NCI-H1105 treated with DMSO at 0.1 percent for 48 hours (cell line): ENCODE data around the gene UBE2R2.
A peak's percentile ranks its signal among the peaks of the same experiment; 100 is the strongest.
"Not testable (repeated sequence)": the region's sequence is repeated elsewhere in the genome, so short reads cannot be mapped to it uniquely, and the experiment has no call there.

Source experiments
- DNase-seq: peaks from one replicate; lab custom pipeline; 2025; lab: John Stamatoyannopoulos, UW

UBE2R2 gene

GRCh38 chr9:33843312-33843961 is 26.5 kb downstream of the UBE2R2 start:
- no peak for DNase-seq

GRCh38 chr9:33846231-33846630 is 29.3 kb downstream of the UBE2R2 start:
- no peak for DNase-seq

GRCh38 chr9:33847894-33848205 is 30.9 kb downstream of the UBE2R2 start:
- not testable (repeated sequence) for DNase-seq

GRCh38 chr9:33850267-33850629 is 33.3 kb downstream of the UBE2R2 start:
- DNase-seq: no peak

- no peak for DNase-seq
Observed at GRCh38 chr9:33850677-33851076, 33.7 kb downstream of the UBE2R2 start.

- peak; percentile 12 for DNase-seq
Observed at GRCh38 chr9:33851301-33851700, 34.3 kb downstream of the UBE2R2 start.

GRCh38 chr9:33852216-33852826 is 35.4 kb downstream of the UBE2R2 start:
- DNase-seq: peak; percentile 36

- no peak for DNase-seq
Observed at GRCh38 chr9:33856247-33856646, 39.3 kb downstream of the UBE2R2 start.

GRCh38 chr9:33858423-33858822 is 41.5 kb downstream of the UBE2R2 start:
- no peak for DNase-seq

GRCh38 chr9:33860200-33860871 is 43.4 kb downstream of the UBE2R2 start:
- no peak for DNase-seq

GRCh38 chr9:33861917-33862453 is 45.0 kb downstream of the UBE2R2 start:
- no peak for DNase-seq

GRCh38 chr9:33863027-33863426 is 46.1 kb downstream of the UBE2R2 start:
- not testable (repeated sequence) for DNase-seq

GRCh38 chr9:33867747-33868439 is 50.9 kb downstream of the UBE2R2 start:
- no peak for DNase-seq

- no peak for DNase-seq
Observed at GRCh38 chr9:33868440-33868973, 51.5 kb downstream of the UBE2R2 start.

GRCh38 chr9:33869243-33869642 is 52.3 kb downstream of the UBE2R2 start:
- not testable (repeated sequence) for DNase-seq

- no peak for DNase-seq
Observed at GRCh38 chr9:33877727-33878489, 60.9 kb downstream of the UBE2R2 start.

- no peak for DNase-seq
Observed at GRCh38 chr9:33878691-33879366, 61.9 kb downstream of the UBE2R2 start.

GRCh38 chr9:33880211-33881089 is 63.5 kb downstream of the UBE2R2 start:
- no peak for DNase-seq

GRCh38 chr9:33881635-33882034 is 64.7 kb downstream of the UBE2R2 start:
- no peak for DNase-seq
